Ecto neural progenitor cell (in vitro differentiated cells): Measurements from ENCODE around the gene GPT2.
"Not testable (repeated sequence)": the region's sequence is repeated elsewhere in the genome, so short reads cannot be mapped to it uniquely, and the experiment has no call there.

Source experiments
- DNase-seq: peaks from one replicate; pipeline ENCODE4 v3.0.0-alpha.2; 2018; ENCODE audit warnings: low spot score

Gene GPT2

DNA sequence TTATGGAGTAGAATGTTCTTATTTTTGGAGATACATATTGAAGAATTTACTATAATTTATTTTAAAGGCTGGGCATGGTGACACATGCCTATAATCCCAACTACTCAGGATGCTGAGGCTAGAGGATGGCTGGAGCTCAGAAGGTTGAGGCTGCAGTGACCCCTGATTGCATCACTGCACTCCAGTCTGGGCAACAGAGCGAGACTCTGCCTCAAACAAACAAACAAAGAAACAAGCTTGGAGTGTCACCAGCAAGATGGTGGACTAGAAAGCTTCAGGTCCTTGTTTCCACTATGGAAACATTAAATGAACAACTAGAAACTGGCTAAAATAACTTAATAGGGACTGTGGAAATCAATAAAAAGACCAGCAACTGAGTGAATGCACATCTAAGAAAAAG lies 17.9 kb upstream of the GPT2 start:
- no peak for DNase-seq

GRCh38 chr16:46867486-46867885 lies 16.7 kb upstream of the GPT2 start:
- not testable (repeated sequence) for DNase-seq

- not testable (repeated sequence) for DNase-seq
These were observed 15.3 kb upstream of the GPT2 start for GRCh38 chr16:46868891-46869290.

- DNase-seq: no peak
These were observed 12.6 kb upstream of the GPT2 start for GRCh38 chr16:46871597-46871996.

- no peak for DNase-seq
These were observed 11.0 kb upstream of the GPT2 start for GRCh38 chr16:46873201-46873600.

- DNase-seq: no peak
These were observed 8.9 kb upstream of the GPT2 start for GRCh38 chr16:46875243-46875642.

DNA sequence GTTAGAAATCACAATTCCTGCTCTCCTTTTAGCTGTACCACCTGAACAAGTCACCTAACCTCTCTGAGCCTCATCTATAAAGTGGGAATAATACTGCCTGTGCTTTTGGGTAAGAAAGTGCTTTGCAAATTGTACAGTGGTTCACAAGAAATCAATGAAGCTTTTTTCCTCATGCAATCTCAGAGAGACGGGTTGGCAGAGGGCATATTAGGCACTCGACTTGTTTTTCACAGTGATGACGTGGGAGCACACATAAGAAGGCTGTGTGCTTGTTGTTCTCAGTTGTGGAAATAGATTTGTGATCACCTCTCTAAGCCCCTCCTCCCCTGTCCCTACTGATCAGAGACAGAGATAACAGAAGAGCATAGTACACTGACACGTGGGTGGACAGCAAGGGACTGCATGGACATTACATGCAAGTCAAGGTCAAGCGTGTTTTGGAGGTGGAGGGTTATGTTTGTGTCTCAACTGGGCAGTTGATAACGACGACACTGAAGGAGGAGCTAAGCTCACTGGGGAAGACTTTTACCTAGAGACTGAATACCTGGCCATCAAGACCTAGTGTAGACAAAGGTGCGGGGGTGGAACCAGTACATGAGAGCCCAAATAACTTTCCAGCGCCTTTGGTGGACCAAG lies 1.7 kb upstream of the GPT2 start:
- DNase-seq: no peak

- DNase-seq: no peak
These were observed 1.2 kb upstream of the GPT2 start for GRCh38 chr16:46882940-46883307.

DNA sequence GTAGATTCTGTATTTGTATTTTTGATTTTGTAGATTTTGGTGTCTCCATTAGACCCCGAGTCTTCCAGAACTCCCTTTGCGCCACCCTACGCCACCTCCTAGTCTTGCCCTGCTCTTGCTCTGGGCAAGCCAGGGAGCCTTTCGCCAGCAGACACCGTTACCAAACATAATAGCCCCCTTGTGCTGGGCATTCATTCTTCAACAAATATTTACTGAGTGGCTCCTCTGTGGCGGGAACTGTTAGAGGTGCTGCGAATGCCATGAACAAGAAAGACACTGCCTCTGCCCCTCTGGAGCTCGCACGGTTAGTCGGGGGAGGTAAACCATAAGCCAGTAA lies 841 bp upstream of the GPT2 start:
- no peak for DNase-seq

DNA sequence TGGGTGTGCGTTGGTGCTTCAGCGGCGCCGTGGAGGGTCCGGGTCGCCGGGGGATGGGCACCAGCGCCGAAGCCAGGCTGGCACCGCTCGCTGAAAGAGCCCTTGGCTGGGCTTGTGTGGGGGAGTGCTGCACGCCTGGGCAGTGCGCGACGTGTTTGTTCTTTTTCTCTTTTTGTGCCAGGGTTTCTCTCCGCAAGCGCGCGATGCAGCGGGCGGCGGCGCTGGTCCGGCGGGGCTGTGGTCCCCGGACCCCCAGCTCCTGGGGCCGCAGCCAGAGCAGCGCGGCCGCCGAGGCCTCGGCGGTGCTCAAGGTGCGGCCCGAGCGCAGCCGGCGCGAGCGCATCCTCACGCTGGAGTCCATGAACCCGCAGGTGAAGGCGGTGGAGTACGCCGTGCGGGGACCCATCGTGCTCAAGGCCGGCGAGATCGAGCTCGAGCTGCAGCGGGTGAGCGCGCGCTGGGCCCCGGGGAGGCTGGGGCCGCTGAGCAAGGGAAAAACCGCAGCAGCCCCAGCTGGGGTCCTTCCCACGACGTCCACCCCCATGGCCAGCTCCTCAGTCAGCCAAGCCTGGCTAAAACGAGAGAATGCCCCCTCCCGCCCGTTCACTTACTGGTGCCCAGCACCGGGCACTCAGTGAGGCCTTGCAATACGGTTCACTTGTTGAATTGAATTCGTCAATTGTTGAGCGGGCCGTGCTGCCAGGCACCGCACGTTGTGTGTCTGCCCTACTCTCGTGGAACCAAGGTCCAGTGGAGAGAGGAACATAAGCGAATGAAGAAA lies 541 bp downstream of the GPT2 start:
- no peak for DNase-seq

DNA sequence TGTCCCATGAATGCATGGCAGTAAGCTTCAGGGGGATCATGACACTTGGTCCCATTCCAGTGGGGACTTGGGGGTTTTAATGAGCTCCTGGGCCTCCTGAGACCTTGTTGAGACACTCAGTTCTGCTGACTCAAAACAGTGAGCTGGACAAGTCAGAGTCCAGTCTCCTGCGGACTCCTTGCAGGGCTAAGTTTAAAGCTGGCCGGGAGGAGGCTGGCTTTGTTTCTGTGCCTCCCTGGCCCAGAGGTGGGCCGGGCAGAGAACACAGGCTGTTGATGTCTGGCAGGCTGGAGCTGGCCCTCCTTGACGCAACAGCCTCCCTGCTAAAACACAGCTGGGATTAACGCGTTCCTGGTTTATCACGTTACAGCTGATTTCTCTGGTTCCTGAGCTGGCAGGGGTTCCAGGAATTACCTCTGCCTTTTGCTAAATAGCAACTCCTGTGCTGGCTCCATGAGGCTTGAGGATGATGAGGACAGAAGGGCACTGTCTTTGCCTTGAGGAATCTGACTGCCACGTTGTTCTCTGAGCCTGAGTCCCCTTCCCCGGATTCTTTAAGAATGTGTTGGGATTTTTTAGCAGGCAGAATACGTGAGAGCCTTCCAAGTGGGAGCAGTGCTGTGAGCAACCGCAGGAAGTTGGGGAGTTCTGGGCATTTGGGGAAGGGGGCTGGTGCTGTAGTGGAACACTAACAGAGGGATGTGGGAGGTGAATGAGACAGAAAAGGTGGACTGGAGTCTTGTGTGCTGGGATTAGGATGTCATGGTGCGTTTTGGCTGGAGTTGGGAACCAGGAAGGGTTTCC lies 2.0 kb downstream of the GPT2 start:
- DNase-seq: no peak

GRCh38 chr16:46886764-46887523 lies 2.8 kb downstream of the GPT2 start:
- DNase-seq: no peak

DNA sequence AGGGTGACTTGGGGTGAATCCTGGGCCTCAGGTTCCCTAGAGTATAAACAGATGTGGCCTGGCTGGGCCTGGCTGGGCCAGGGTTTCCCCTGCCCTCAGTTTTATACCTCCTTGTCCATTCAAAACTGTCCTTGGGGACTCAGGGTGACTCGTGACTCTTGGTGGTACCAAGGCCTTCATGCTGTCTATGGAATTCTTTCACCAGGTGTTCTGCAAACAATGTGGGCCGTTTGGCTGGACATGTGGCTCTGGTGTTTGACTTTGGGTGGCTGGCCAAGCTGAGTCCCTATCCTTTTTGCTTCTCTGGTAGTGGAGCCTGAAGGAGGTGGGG lies 3.3 kb downstream of the GPT2 start:
- DNase-seq: no peak

DNA sequence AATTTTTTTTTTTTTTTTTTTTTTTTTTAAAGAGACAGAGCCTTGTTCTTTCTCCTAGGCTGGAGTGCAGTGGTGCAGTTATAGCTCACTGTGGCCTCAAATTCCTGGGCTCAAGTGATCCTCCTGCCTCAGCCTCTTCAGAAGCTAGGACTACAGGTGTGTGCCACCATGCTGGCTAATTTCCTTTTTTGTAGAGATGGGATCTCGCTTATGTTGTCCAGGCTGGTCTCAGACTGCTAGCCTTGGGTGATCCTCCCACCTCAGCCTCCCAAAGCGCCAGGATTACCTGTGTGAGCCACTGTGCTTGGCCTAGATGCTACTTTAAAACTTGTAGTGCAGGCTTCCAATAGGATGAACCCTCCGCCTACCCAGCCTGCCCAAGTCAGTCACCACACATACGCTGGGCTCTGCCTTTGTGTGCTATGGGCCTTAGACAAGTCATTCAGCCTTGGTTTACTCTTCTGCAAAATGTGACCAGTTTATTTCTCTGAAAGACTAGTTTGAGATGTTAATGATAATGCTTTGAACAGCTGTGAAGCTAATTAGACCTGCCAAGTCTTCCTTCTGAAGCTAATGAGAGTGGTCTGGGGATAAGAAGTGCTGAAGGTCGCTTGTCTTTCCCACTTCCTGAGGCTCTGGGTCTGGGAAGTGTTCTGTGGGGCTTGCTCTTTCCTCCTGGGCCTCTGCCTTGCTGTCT lies 5.2 kb downstream of the GPT2 start:
- DNase-seq: no peak

- DNase-seq: no peak
These were observed 5.8 kb downstream of the GPT2 start for GRCh38 chr16:46889942-46890300.

DNA sequence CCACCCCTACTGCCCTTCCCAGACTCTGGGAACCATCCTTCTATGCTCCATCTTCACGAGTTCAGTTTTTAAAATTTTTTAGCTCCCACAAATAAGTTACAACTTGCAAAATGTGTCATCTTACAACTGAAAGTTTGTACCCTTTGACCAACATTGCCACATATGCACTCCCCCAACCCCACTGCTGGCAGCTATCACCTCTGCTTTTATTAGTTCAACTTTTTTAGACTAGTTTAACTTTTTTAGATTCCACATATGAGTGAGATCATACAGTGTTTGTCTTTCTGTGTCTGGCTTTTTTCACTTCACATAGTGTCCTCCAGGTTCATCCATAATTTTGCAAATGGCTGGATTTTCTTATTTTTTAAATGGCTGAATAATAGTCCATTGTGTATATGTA lies 7.7 kb downstream of the GPT2 start:
- DNase-seq: no peak

GRCh38 chr16:46894036-46894672 lies 10.0 kb downstream of the GPT2 start:
- DNase-seq: no peak

- DNase-seq: no peak
These were observed 11.5 kb downstream of the GPT2 start for GRCh38 chr16:46895399-46896313.

DNA sequence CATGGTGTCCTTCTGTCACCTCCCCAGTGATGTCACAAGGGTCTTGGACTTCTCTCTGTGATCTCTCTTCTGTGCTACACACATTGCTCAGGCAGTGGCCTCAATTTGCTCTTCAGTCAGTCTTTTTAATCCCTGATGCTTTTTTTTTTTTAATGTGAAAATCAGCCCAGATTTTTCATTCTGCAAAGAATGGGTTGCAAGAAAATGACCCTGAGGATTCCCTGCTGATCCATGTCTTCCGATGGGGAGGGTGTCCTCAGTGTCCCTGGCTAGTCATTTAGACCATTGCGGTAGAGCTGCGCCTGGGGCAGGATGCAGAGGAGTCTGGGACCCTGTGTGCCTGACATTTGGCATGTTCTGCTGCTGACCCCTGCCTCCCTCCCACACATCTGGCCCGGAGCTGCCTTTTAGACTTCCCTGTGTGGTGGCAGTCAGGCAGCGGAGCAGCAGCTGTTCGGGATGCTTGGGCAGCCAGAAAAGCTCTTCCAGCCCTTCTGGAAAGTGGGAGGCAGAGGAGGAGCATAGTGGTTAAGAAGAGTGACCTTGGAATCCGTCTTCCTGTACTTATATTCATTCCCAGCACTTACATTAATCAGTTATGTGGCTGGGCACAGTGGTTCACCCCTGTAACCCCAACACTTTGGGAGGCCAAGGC lies 12.3 kb downstream of the GPT2 start:
- no peak for DNase-seq

GRCh38 chr16:46897471-46897870 lies 13.3 kb downstream of the GPT2 start:
- DNase-seq: no peak
